Stomach (tissue), 9 donors: ENCODE data around the gene FCER1G. TPM values are rescaled to one million over a fixed set of nuclear protein-coding genes. Genes with fewer than 3 reads are reported as not detected.
"Not testable (repeated sequence)": the region's sequence is repeated elsewhere in the genome, so short reads cannot be mapped to it uniquely, and the experiment has no call there.

Source experiments
- DNase-seq, 2 donors: peaks; one replicate each; pipeline versions ENCODE4 v3.0.0 to v3.0.0-alpha.2; 2013 to 2019
- H3K27ac ChIP-seq, 5 donors: fragments of 200-600 bp in 4 of 5; sonication (generic) in 4 of 5; one replicate each; pipeline ENCODE4 v1.5.1; 2013 to 2019; ENCODE audit warnings: mild to moderate bottlenecking in 1 of 5, moderate library complexity in 1 of 5
- H3K27me3 ChIP-seq, 3 donors: fragments of 200-600 bp; sonication (generic); one replicate each; pipeline ENCODE4 v1.5.1; 2017 to 2019; ENCODE audit warnings: mixed run types in 1 of 3
- H3K36me3 ChIP-seq, 4 donors: fragments of 200-600 bp; sonication (generic); 1 replicate in 3 of 4; 2 replicates in 1 of 4; pipeline ENCODE4 v1.5.1; 2016 to 2019
- H3K4me1 ChIP-seq, 4 donors: fragments of 200-600 bp; sonication (generic); one replicate each; pipeline ENCODE4 v1.5.1; 2016 to 2019
- H3K4me3 ChIP-seq, 4 donors: fragments of 200-600 bp; sonication (generic) in 3 of 4; one replicate each; pipeline ENCODE4 v1.5.1; 2016 to 2019; ENCODE audit warnings: mild to moderate bottlenecking in 1 of 4
- H3K9me3 ChIP-seq, 4 donors: fragments of 200-600 bp; sonication (generic); one replicate each; pipeline ENCODE4 v1.5.1; 2016 to 2019
- EP300 ChIP-seq: sonication (generic); formaldehyde crosslinking; IDR thresholded peaks from one replicate; pipeline ENCODE4 v1.6.1; 2017; ENCODE audit warnings: antibody characterized with exemption
- POLR2A ChIP-seq, 4 donors: fragments of 450-650 bp; IDR thresholded peaks; one replicate each; pipeline ENCODE4 v1.6.1; 2016; ENCODE audit warnings: antibody characterized with exemption in 4 of 4, control low read depth in 2 of 4, mild to moderate bottlenecking in 1 of 4, moderate library complexity in 1 of 4
- POLR2AphosphoS5 ChIP-seq, 3 donors: sonication (generic); formaldehyde crosslinking; IDR thresholded peaks; one replicate each; pipeline ENCODE4 v1.6.1; 2016; ENCODE audit warnings: antibody characterized with exemption in 3 of 3
- WGBS, 5 donors: extraction: QIAGEN DNeasy Blood & Tissue Kit in 3 of 5; methylation state at CpG; one replicate each; pipeline versions ENCODE4 v1.1.5 to v1.1.7; 2013 to 2018; 5-methylcytosine and 5-hydroxymethylcytosine counted together
- intact Hi-C: fragments of 100-400 bp; cut with DNase I; formaldehyde crosslinking; loops from one replicate; pipeline ENCODE4 v1.15.1; 2023; ENCODE audit warnings: low total_unique reads
- polyA plus RNA-seq, 3 donors: library from polyadenylated mRNA; stranded (reverse); fragments of 200-250 nt; gene quantifications; one replicate each; pipeline ENCODE4 v1.2.3, GENCODE V29; 2013
- total RNA-seq, 5 donors: library from RNA; depleted of rRNA; stranded (reverse); fragments of >200 nt; gene quantifications; one replicate each; pipeline versions ENCODE4 v1.1.0 to v1.2.3, GENCODE V29; 2014 to 2016
- TF ChIP-seq, protein P1 (sequence below), 7 experiments: fragments of 450-650 bp in 4 of 7; fragments of 200-600 bp in 3 of 7; sonication (generic) in 3 of 7; IDR thresholded peaks; one replicate each; pipeline ENCODE4 v1.5.1; 2016 to 2019; ENCODE audit warnings: antibody characterized with exemption in 7 of 7, control low read depth in 2 of 7, mild to moderate bottlenecking in 1 of 7
- donor health status: healthy with polysubstance abuse.
- donor health status: Bipolar disorder and iron deficiency.
- donor health status: healthy.

FCER1G gene
- total and polyA plus RNA-seq, 8 donors, result 1.4 to 101 (median 27.0) TPM; not detected in 1

DNA sequence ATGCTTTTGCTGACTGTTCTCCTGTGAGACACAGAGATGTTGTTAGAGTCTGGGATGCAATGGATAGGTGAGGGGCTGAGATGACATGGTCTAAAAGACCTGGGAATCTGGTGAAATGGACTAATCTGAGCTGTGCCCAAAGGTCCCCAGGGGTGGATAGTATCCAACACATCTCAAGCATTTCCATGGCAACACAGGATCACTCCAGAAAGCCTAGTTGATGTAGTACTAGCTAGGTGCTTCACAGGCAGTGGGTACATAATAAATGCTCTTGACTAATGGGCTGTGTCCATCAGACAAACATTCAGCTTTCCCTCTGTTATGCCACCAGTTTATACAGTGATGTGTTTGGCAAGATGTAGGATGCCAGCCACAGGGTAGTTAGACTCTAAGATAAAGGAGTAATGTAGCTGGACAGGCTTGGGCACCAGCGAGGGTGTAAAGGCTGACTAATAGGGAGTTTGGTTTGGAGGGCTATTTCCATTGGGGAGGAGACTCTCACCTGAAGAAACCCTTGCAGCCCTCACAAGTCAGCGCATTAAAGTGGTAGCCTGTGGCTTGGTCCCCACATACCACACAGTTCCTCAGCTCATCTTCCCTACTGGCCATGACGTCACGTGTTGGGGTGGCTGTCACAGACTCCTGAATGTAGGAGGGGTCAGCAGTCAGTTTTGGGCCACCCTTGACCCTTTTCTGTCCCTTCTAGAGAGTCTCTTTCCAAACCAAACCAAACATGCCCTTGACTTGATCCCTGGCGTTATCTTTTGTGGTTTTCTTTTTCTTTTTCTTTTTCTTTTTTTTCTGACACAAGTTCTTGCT is 21.1 kb downstream of the FCER1G start:
- DNase-seq, result no peak

GRCh38 chr1:161238039-161238473 is 23.0 kb downstream of the FCER1G start, which contains the start of gene NR1I3:
TSS of gene NR1I3 (minus strand) at chr1:161238203. CDS start at chr1:161236565, 1,638 bp downstream.
- TF ChIP-seq EP300, result no peak
- TF ChIP-seq, protein P1, sequence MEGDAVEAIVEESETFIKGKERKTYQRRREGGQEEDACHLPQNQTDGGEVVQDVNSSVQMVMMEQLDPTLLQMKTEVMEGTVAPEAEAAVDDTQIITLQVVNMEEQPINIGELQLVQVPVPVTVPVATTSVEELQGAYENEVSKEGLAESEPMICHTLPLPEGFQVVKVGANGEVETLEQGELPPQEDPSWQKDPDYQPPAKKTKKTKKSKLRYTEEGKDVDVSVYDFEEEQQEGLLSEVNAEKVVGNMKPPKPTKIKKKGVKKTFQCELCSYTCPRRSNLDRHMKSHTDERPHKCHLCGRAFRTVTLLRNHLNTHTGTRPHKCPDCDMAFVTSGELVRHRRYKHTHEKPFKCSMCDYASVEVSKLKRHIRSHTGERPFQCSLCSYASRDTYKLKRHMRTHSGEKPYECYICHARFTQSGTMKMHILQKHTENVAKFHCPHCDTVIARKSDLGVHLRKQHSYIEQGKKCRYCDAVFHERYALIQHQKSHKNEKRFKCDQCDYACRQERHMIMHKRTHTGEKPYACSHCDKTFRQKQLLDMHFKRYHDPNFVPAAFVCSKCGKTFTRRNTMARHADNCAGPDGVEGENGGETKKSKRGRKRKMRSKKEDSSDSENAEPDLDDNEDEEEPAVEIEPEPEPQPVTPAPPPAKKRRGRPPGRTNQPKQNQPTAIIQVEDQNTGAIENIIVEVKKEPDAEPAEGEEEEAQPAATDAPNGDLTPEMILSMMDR (IDR thresholded peaks at IDR 0.05), result no peak
- no peak for TF ChIP-seq POLR2A (IDR thresholded peaks at IDR 0.05)
- TF ChIP-seq POLR2AphosphoS5 (IDR thresholded peaks at IDR 0.05), result no peak
- intact Hi-C loops, result no loop called here
- H3K4me1 ChIP-seq, result no peaks in the 10 kb centered on the region
- no peaks in the 10 kb centered on the region for H3K36me3 ChIP-seq
- 51 to 74% (median 66%) methylated on average over 4 of the region's 4 CpGs for WGBS, 5 donors
- H3K4me3 ChIP-seq, result no peak within 1 kb of the TSS
- no peaks in the 10 kb centered on the region for H3K9me3 ChIP-seq
- no peak within 1 kb of the TSS for H3K27ac ChIP-seq
- peaks cover 0 to 6% (median 0%) of the 10 kb centered on the region in 3 donors for H3K27me3 ChIP-seq
- no peak for DNase-seq

More for the DNA sequence above, 21.1 kb downstream of the FCER1G start:
- WGBS, 5 donors, result 51 to 71% (median 64%) methylated on average over 4 to 5 of the region's 5 CpGs
- intact Hi-C loops, result no loop called here
- TF ChIP-seq, protein P1 (IDR thresholded peaks at IDR 0.05), result no peak
- TF ChIP-seq POLR2A (IDR thresholded peaks at IDR 0.05) (no peak), EP300 (no peak), POLR2AphosphoS5 (IDR thresholded peaks at IDR 0.05) (no peak)
- no peak overlapping the region for H3K4me3 ChIP-seq
- no peaks in the 10 kb centered on the region for H3K36me3 ChIP-seq
- no peaks in the 10 kb centered on the region for H3K4me1 ChIP-seq
- peaks cover 0 to 6% (median 0%) of the 10 kb centered on the region in 3 donors for H3K27me3 ChIP-seq
- H3K27ac ChIP-seq, result no peak overlapping the region
- H3K9me3 ChIP-seq, result no peaks in the 10 kb centered on the region

DNA sequence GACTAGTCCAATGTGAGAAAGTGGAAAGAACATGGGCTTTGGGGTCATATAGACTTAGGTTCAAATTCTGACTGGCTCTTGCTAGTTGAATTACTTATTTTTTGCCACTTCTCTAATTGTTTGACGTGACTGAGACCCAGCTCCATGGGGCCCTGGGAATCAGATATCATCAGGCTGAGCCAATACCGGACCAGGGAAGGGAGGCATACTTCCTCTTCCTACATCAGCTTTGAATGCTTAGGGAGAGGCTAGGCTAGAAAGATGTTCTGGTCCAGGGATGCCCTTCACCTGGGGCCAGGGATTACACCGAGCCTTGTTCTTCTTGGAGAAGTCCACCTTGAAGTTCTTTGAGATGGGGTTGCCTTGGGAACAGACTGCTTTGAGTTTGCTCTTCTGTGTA is 26.6 kb downstream of the FCER1G start:
- H3K4me1 ChIP-seq, result peaks cover 0 to 6% (median 0%) of the 10 kb centered on the region in 4 donors
- H3K27ac ChIP-seq, result no peak overlapping the region
- 75 to 85% (median 80%) methylated on average over 3 of the region's 3 CpGs for WGBS, 5 donors
- no peak for DNase-seq
- H3K4me3 ChIP-seq, result no peak overlapping the region
- TF ChIP-seq, protein P1 (IDR thresholded peaks at IDR 0.05), result no peak
- H3K36me3 ChIP-seq, result no peaks in the 10 kb centered on the region
- intact Hi-C loops, result no loop called here
- peaks cover 0 to 6% (median 0%) of the 10 kb centered on the region in 3 donors for H3K27me3 ChIP-seq
- no peaks in the 10 kb centered on the region for H3K9me3 ChIP-seq

DNA sequence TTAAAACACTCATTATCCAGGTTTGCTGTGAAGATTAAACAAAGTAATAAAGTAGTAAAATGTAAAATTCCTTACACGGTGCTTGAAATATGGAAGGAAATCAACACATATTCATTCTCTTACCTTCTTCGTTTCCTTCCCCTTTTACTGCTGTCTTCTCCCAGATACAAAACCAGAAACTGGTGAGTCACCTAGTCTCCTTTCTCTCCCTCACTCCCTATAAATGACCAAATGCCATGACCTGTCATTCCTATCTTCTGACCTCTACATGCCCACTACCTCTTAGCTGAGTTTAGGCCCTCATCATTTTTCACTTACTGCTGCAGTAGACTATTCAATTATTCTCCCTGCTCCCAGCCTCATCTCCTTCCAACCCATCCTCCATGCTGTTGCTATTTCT is 27.2 kb downstream of the FCER1G start:
- Histone ChIP-seq H3K9me3 (no peaks in the 10 kb centered on the region), H3K4me1 (peaks cover 0 to 6% (median 0%) of the 10 kb centered on the region in 4 donors), H3K36me3 (no peaks in the 10 kb centered on the region), H3K27ac (no peak overlapping the region), H3K27me3 (peaks cover 0 to 5% (median 0%) of the 10 kb centered on the region in 3 donors), H3K4me3 (no peak overlapping the region)
- DNase-seq, result no peak
- intact Hi-C loops, result no loop called here
- 77 to 82% (median 78%) methylated on average over 2 of the region's 2 CpGs for WGBS, 5 donors
- TF ChIP-seq POLR2A (IDR thresholded peaks at IDR 0.05), result no peak

DNA sequence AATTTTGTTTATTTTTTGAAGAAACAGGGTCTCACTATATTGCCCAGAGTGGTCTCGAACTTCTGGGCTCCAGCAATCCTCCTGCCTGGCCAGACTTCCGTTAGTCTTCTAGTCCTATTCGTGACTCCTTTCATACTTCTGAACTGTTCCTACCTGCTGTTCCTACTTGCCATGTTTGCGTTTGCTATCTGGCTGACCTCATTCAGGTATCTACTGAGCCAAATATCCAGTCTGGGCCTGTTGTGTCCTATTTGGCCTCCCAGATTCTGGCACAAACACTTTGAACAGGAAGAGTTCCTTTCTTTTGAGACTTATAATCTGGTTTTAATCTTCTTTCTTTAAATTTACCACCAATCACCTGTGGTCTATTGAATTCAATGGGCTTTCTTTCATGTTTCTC is 29.8 kb downstream of the FCER1G start:
- no peaks in the 10 kb centered on the region for H3K27me3 ChIP-seq
- no peaks in the 10 kb centered on the region for H3K36me3 ChIP-seq
- no peak overlapping the region for H3K4me3 ChIP-seq
- DNase-seq, result peak; percentile 58 to 81
- intact Hi-C loops, result no loop called here
- WGBS, 5 donors, result 29 to 61% (median 42%) methylated on average over 4 of the region's 4 CpGs
- H3K4me1 ChIP-seq, result peaks cover 0 to 6% (median 0%) of the 10 kb centered on the region in 4 donors
- H3K27ac ChIP-seq, result peak overlapping the region in 3 of 5 donors; percentile 4 to 31 (median 7)
- TF ChIP-seq POLR2AphosphoS5 (IDR thresholded peaks at IDR 0.05), result peak in 1 of 3 donors; percentile 70
- TF ChIP-seq, protein P1 (IDR thresholded peaks at IDR 0.05), result no peak
- TF ChIP-seq POLR2A (IDR thresholded peaks at IDR 0.05), result no peak
- H3K9me3 ChIP-seq, result no peaks in the 10 kb centered on the region

- H3K9me3 ChIP-seq, intact Hi-C loops, H3K4me1 ChIP-seq, H3K4me3 ChIP-seq, H3K27ac ChIP-seq, DNase-seq, H3K27me3 ChIP-seq, H3K36me3 ChIP-seq: not testable (repeated sequence)
- 75 to 88% (median 84%) methylated on average over 5 of the region's 5 CpGs for WGBS, 5 donors
Measured at GRCh38 chr1:161250100-161250499, 35.0 kb downstream of the FCER1G start.
